HEK293 (cell line): ENCODE results near the gene CUL7.

Experiments used
- AEBP2 ChIP-seq: fragments of 450-650 bp; formaldehyde crosslinking; IDR thresholded peaks from 2 replicates; pipeline ENCODE4 v1.5.1; 2016; ENCODE audit warnings: missing biosample characterization, missing genetic modification characterization, borderline replicate concordance
- MZF1 ChIP-seq: fragments of 450-650 bp; formaldehyde crosslinking; IDR thresholded peaks from 2 replicates; pipeline ENCODE4 v1.5.1; 2017; ENCODE audit warnings: missing biosample characterization, missing genetic modification characterization, borderline replicate concordance
- PATZ1 ChIP-seq: fragments of 450-650 bp; formaldehyde crosslinking; IDR thresholded peaks from 2 replicates; pipeline ENCODE4 v1.5.1; 2016; ENCODE audit warnings: missing biosample characterization, missing genetic modification characterization
- PBX3 ChIP-seq: sonication (generic); formaldehyde crosslinking; IDR thresholded peaks from 2 replicates; pipeline ENCODE4 v1.8.1; 2022; ENCODE audit warnings: mild to moderate bottlenecking, moderate library complexity, missing genetic modification reagents
- PRDM10 ChIP-seq: fragments of 450-650 bp; formaldehyde crosslinking; IDR thresholded peaks from 2 replicates; pipeline ENCODE4 v1.5.1; 2016; ENCODE audit warnings: missing biosample characterization, missing genetic modification characterization
- SETDB1 ChIP-seq: IDR thresholded peaks from one replicate; pipeline ENCODE4 v1.6.1; 2017; ENCODE audit warnings: mild to moderate bottlenecking, low read length, moderate library complexity, mixed read lengths; ENCODE audit not compliant: insufficient read length
- TRIM28 ChIP-seq: IDR thresholded peaks from 2 replicates; pipeline ENCODE4 v1.6.1; 2011; ENCODE audit warnings: low read length, control low read depth, borderline replicate concordance
- ZFP69B ChIP-seq: fragments of 450-650 bp; formaldehyde crosslinking; IDR thresholded peaks from 2 replicates; pipeline ENCODE4 v1.5.1; 2016; ENCODE audit warnings: missing biosample characterization, missing genetic modification characterization
- ZNF114 ChIP-seq: fragments of 450-650 bp; formaldehyde crosslinking; IDR thresholded peaks from 2 replicates; pipeline ENCODE4 v1.5.0; 2017; ENCODE audit warnings: missing biosample characterization, missing genetic modification characterization
- ZNF121 ChIP-seq: fragments of 450-650 bp; formaldehyde crosslinking; IDR thresholded peaks from 2 replicates; pipeline ENCODE4 v1.5.1; 2016; ENCODE audit warnings: missing biosample characterization, missing genetic modification characterization
- ZNF16 ChIP-seq: fragments of 450-650 bp; formaldehyde crosslinking; IDR thresholded peaks from 2 replicates; pipeline ENCODE4 v1.5.1; 2016; ENCODE audit warnings: low read depth, missing biosample characterization, missing genetic modification characterization
- ZNF335 ChIP-seq: fragments of 450-650 bp; formaldehyde crosslinking; conservative IDR thresholded peaks from 2 replicates; pipeline ENCODE4 v1.5.1; 2016; ENCODE audit warnings: missing biosample characterization, missing genetic modification characterization
- ZNF366 ChIP-seq: fragments of 450-650 bp; formaldehyde crosslinking; conservative IDR thresholded peaks from 2 replicates; pipeline ENCODE4 v1.5.1; 2016; ENCODE audit warnings: missing biosample characterization, missing genetic modification characterization
- ZNF426 ChIP-seq: fragments of 450-650 bp; formaldehyde crosslinking; IDR thresholded peaks from 2 replicates; pipeline ENCODE4 v1.5.1; 2017; ENCODE audit warnings: missing biosample characterization, missing genetic modification characterization, mild to moderate bottlenecking, inconsistent platforms, moderate library complexity
- ZNF449 ChIP-seq: fragments of 450-650 bp; formaldehyde crosslinking; IDR thresholded peaks from 2 replicates; pipeline ENCODE4 v1.5.1; 2017; ENCODE audit warnings: missing biosample characterization, mild to moderate bottlenecking, missing genetic modification characterization, moderate library complexity
- ZNF555 ChIP-seq: fragments of 450-650 bp; formaldehyde crosslinking; conservative IDR thresholded peaks from 2 replicates; pipeline ENCODE4 v1.5.1; 2017; ENCODE audit warnings: missing biosample characterization, mild to moderate bottlenecking, missing genetic modification characterization, inconsistent platforms
- ZSCAN16 ChIP-seq: fragments of 450-650 bp; formaldehyde crosslinking; IDR thresholded peaks from 2 replicates; pipeline ENCODE4 v1.5.1; 2016; ENCODE audit warnings: missing biosample characterization, missing genetic modification characterization
- ZSCAN30 ChIP-seq: fragments of 450-650 bp; IDR thresholded peaks from 2 replicates; pipeline ENCODE4 v1.5.1; 2018; ENCODE audit warnings: missing biosample characterization, mild to moderate bottlenecking, missing genetic modification characterization, moderate library complexity
- TF ChIP-seq, protein P1 (sequence below): fragments of 450-650 bp; formaldehyde crosslinking; IDR thresholded peaks from 2 replicates; pipeline ENCODE4 v1.5.0; 2017; ENCODE audit warnings: missing biosample characterization, missing genetic modification characterization, borderline replicate concordance
- TF ChIP-seq, protein P2 (sequence below): fragments of 450-650 bp; formaldehyde crosslinking; IDR thresholded peaks from 2 replicates; pipeline ENCODE4 v1.5.1; 2017; ENCODE audit warnings: missing biosample characterization, missing genetic modification characterization
- TF ChIP-seq, protein P3 (sequence below): fragments of 450-650 bp; formaldehyde crosslinking; IDR thresholded peaks from 2 replicates; pipeline ENCODE4 v1.5.1; 2016; ENCODE audit warnings: missing biosample characterization, missing genetic modification characterization

CUL7 gene

GRCh38 chr6:43059168-43060033 is 5.8 kb upstream of the CUL7 start, which contains the start of the genes KLC4 and MRPL2 (continued):
- peak; percentile 92 for TF ChIP-seq PBX3
- TF ChIP-seq ZFP69B (tag by site-specific recombination) = peak; percentile 68; the same call in 1 of the 2 replicates
- TF ChIP-seq SETDB1 = no peak
- no peak for TF ChIP-seq ZNF114
- no peak for TF ChIP-seq ZNF16 (tag by site-specific recombination)
- no peak for TF ChIP-seq ZNF426
- no peak for TF ChIP-seq ZNF449
- peak; percentile 42; the same call in 1 of the 2 replicates for TF ChIP-seq ZNF121
- no peak for TF ChIP-seq ZSCAN30 (tag by site-specific recombination)
- TF ChIP-seq, protein P1, sequence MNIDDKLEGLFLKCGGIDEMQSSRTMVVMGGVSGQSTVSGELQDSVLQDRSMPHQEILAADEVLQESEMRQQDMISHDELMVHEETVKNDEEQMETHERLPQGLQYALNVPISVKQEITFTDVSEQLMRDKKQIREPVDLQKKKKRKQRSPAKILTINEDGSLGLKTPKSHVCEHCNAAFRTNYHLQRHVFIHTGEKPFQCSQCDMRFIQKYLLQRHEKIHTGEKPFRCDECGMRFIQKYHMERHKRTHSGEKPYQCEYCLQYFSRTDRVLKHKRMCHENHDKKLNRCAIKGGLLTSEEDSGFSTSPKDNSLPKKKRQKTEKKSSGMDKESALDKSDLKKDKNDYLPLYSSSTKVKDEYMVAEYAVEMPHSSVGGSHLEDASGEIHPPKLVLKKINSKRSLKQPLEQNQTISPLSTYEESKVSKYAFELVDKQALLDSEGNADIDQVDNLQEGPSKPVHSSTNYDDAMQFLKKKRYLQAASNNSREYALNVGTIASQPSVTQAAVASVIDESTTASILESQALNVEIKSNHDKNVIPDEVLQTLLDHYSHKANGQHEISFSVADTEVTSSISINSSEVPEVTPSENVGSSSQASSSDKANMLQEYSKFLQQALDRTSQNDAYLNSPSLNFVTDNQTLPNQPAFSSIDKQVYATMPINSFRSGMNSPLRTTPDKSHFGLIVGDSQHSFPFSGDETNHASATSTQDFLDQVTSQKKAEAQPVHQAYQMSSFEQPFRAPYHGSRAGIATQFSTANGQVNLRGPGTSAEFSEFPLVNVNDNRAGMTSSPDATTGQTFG (tag by site-specific recombination) = no peak
- TF ChIP-seq MZF1 (tag by site-specific recombination) = no peak
- TF ChIP-seq, protein P2, sequence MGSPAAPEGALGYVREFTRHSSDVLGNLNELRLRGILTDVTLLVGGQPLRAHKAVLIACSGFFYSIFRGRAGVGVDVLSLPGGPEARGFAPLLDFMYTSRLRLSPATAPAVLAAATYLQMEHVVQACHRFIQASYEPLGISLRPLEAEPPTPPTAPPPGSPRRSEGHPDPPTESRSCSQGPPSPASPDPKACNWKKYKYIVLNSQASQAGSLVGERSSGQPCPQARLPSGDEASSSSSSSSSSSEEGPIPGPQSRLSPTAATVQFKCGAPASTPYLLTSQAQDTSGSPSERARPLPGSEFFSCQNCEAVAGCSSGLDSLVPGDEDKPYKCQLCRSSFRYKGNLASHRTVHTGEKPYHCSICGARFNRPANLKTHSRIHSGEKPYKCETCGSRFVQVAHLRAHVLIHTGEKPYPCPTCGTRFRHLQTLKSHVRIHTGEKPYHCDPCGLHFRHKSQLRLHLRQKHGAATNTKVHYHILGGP (tag by site-specific recombination) = no peak
- TF ChIP-seq, protein P3, sequence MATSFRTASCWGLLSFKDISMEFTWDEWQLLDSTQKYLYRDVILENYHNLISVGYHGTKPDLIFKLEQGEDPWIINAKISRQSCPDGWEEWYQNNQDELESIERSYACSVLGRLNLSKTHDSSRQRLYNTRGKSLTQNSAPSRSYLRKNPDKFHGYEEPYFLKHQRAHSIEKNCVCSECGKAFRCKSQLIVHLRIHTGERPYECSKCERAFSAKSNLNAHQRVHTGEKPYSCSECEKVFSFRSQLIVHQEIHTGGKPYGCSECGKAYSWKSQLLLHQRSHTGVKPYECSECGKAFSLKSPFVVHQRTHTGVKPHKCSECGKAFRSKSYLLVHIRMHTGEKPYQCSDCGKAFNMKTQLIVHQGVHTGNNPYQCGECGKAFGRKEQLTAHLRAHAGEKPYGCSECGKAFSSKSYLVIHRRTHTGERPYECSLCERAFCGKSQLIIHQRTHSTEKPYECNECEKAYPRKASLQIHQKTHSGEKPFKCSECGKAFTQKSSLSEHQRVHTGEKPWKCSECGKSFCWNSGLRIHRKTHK (tag by site-specific recombination) = no peak
- peak; percentile 41 for TF ChIP-seq PRDM10 (tag by site-specific recombination)
- TF ChIP-seq AEBP2 = no peak
- TF ChIP-seq TRIM28 = no peak
- TF ChIP-seq ZNF366 (tag by site-specific recombination) = peak; percentile 37; the same call in 1 of the 2 replicates
- peak; percentile 23; the same call in 1 of the 2 replicates for TF ChIP-seq PATZ1 (tag by site-specific recombination)
- no peak for TF ChIP-seq ZNF555 (tag by site-specific recombination)
- TF ChIP-seq ZNF335 = peak; percentile 58
- no peak for TF ChIP-seq ZSCAN16
